Activated T-helper 1 cell treated with anti-CD3 and anti-CD28 coated beads, Interleukin-2, amount 50 U/mL, for 16 hours (primary cell): Measurements from ENCODE around the gene ITGA8.
"Not testable (repeated sequence)": the region's sequence is repeated elsewhere in the genome, so short reads cannot be mapped to it uniquely, and the experiment has no call there.

Experiments
- DNase-seq, 2 donors: peaks; one replicate each; pipeline ENCODE4 v3.0.0-alpha.2; 2020; ENCODE audit warnings: low read depth in 1 of 2, low spot score in 1 of 2

ITGA8 gene

DNA sequence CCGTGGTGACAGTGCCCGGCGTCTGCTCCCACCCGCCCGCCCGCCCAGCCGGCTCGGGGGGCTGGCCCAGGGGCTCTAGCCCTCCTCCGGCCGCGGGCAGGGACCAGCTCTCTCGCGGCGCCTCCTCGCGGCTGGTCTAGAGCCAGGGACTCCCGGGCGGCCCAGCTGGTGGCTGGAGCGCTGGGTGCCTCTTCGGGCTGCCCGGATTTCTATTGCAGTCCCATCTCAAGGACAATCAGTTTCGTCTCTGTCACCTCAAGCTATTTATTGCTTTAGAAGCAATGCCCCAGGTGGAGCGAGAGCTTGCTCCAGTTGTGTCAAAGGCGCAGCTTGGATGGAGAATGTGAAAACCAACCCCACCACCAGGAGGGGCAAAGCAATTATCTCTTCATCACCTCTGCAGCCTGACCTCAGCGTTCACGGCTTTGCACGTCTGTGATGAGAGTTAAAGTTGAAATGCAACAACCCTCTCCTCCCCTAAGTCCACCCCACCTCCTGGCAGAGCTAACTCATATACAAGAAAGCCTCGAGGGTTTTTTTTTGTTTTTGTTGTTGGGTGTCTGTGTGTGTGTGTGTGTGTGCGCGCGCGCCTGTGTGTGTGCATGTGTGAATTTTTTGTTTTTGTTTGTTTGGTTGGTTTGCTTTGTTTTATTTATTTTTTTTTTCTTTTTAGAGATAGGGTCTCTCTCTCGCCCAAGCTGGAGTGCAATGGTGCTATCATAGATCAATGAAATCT lies at the start of gene ITGA8:
Gene ITGA8 (minus strand): TSS at position 24 of the 736 bp plus-strand sequence. CDS start 151 bp downstream, outside the sequence.
- no peak for DNase-seq

DNA sequence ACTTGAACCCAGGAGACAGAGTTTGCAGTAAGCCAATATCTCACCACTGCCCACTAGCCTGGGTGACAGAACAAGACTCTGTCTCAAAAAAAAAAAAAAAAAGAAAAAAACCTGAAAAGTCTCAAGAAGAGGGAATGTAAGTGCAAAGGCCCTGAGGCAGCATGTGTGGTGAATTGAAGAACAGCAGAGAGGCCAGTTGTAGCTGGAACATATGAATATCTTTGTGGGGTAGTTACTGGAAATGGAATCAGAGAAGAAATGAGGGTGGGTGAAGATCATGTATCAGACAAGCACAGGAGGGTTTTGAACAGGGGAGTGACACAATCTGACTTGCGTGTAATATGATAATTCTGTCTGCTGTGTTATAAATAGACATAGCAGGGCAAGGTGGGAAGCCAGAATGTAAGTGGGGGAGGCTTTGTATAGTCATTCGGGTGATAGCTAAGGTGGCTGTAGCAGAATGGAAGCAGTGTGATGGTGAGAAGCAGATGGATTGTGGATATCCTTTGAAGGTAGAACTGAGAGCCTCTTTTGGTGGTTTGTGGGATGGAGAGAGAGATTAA lies 45.3 kb upstream of the ITGA8 start:
- no peak for DNase-seq

- DNase-seq, result no peak
Measured at GRCh38 chr10:15763006-15763405, 43.3 kb upstream of the ITGA8 start.

DNA sequence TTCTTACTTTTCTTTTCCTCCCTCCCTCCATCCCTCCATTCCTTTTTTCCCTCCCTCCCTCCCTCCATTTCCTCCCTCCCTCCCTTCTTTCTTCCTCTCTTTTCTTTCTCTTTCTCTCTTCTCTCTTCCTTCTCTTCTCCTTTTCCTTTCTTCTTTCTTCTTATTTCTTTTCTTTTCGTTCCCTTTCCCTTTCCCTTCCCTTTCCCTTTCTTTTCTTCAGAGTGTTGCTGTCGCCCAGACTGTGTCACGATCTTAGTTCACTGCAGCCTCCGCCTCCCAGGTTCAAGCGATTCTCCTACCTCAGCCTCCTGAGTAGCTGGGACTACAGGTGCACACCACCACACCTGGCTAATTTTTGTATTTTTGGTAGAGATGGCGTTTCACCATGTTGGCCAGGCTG lies 42.5 kb upstream of the ITGA8 start:
- not testable (repeated sequence) for DNase-seq

- DNase-seq, result not testable (repeated sequence)
Measured at GRCh38 chr10:15761224-15761623, 41.5 kb upstream of the ITGA8 start.

DNA sequence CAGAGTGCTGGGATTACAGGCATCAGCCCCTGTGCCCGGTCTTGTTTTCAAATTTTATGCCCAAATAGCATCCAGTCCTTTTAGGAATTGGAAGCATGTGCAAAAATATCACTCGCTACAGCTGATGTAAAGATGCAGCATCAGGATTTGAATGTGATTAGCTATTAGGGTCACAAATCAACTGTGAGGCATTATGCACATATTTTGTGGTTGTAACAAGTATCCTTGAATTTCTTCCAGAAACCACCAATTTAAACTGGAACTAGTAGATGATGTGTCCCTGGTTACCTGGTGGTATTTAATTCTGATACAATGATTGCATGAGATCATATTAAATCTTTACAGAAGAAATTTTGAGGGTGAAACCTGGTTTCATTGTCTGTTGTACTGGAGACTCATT lies 41.0 kb upstream of the ITGA8 start:
- DNase-seq, result no peak

- no peak for DNase-seq
Measured at GRCh38 chr10:15759265-15759664, 39.5 kb upstream of the ITGA8 start.

GRCh38 chr10:15758618-15759017 lies 38.9 kb upstream of the ITGA8 start:
- DNase-seq, result no peak

DNA sequence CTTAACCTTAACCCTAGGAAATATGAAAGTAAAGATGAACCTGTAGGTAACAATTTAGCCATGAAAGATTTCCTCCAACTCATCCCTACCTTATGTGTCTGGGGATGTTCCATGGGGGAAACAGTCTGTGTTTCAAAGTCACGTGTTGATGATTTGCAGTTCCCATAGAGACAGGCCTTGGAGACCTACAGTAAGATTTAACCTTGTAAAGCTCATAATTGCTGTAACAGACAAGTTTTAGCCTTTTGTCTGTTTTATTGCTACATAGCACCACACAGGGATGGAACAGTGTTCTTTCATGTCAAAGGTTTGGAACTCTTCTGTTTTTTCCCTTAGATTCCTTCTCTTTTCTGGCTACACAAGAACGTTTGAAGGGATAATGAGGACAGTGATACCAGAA lies 35.2 kb upstream of the ITGA8 start:
- no peak for DNase-seq

- no peak for DNase-seq
Measured at GRCh38 chr10:15751046-15751445, 31.3 kb upstream of the ITGA8 start.

DNA sequence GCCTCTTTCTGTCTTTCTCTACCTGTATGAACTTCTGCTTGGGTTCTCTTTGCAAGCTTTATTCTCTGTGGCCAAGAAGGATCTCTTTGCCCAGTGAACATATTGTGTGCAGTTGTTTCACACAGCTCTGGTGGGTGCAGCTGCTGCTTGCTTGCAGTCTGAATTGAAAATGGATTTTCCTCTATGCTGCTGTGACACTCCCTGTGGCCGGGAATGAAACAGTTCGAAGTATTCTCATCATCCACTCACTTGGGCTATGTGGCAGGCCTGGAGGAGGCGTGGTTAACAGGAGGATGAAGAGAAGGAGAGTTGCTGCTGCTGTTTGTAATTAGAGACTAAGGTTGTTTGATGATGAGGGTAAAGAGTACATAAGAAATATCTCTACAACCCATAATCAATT lies 28.4 kb upstream of the ITGA8 start:
- DNase-seq, result no peak

DNA sequence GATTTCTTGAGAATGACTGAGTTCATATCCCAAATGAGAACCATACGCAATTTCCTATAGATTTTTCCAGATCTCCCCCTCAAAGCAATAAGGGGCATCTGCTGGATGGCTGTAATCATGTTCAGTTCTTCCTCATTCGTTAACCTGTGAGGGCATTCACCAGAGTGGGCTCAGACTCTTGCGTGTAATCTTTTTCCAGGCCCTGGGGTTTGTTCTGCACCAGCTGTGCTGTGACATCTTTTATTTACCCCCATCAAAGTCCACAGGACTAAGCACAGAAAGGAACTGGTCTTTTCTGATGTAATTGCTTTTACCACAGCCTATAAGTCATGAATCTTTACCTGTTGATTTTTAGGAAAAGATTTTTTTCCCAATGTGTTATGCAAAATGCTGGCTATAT lies 27.9 kb upstream of the ITGA8 start:
- DNase-seq, result no peak

DNA sequence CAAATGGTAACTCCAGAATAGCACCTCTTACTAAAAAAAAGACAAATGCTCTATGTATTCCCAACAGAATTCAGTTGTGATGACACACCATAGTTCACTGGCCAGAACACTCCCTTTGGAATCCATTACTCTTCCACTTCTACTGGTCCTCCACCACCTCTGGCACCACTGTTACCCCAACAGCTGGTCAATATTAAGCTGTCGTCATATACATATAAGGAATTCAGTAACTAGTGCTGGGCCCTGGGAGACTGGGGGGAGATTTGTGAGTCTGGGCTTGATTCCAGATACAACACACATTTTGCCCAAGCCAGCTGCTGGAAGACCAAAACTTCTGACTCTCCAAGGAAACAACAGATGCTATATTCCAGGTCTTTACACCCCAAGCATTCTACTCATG lies 26.0 kb upstream of the ITGA8 start:
- no peak for DNase-seq

- no peak for DNase-seq
Measured at GRCh38 chr10:15744217-15744865, 24.6 kb upstream of the ITGA8 start.

DNA sequence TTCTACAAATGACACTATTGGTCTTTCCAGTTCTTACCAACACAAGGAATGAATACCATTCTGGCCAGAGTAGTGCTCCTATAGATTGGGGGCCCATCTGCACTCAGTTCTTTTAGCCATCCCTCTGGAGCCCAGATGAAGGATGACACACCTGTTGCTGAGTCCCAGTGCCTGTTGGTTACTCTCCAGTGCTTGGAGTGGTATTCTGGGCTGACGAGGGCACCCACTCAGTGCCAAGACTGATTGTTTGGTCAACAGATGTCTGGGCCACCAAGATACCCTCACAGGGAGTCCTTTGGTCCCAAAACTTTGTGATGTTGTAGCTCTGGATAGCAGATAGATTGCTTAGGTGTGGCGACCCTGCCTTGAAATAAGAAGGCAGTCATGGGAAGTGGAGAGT lies 23.7 kb upstream of the ITGA8 start:
- no peak for DNase-seq

- DNase-seq, result no peak
Measured at GRCh38 chr10:15742836-15743235, 23.1 kb upstream of the ITGA8 start.

DNA sequence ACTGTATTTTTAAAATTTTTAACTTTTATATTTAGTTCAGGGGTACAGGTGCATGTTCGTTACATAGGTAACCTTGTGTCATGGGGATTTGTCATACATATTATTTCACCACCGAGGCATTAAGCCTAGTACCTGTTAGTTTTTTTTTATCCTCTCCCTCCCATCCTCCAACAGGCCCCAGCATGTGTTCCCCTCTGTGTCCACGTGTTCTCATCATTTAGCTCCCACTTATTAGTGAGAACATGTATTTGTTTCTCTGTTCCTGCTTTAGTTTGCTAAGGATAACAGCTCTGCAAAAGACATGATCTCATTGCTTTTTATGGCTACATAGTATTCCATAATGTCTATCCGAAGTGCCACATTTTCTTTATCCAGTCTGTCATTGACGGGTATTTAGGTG lies 22.4 kb upstream of the ITGA8 start:
- DNase-seq, result no peak

- DNase-seq, result no peak
Measured at GRCh38 chr10:15741581-15741980, 21.9 kb upstream of the ITGA8 start.

- no peak for DNase-seq
Measured at GRCh38 chr10:15740261-15740660, 20.5 kb upstream of the ITGA8 start.

DNA sequence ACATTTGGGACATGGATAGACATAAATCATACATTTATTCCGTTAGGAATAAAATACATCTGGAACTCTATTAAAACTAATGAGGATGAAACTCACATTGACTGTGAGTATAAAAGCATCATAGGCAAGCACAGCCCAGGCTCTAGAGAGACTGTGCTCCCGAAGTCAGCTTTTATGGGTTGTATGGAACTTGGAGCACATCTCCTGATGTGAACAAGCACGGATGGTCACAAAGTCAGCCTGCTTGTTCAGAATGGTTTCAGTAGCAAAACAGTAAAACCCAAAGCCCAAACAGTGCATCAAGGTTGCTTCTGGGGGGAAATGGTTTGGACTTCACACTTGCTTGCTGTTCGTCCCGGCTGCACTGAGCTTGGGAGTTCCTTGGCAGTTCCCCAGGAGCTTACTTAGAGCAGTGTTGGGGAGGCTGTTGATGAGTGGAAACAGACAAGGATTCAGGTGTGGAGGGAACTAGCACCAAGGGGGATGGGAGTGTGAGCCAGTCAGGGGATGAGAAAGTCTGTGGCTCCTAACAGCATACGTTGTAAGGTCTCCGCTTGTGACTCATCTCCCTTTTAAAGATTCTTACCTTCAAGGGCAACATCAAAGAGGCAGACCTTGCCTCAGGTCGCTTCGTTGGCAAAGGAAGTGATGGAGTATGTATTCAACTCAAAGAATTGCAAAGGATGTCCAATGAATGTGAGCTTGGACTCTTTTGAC lies 19.7 kb upstream of the ITGA8 start:
- no peak for DNase-seq

DNA sequence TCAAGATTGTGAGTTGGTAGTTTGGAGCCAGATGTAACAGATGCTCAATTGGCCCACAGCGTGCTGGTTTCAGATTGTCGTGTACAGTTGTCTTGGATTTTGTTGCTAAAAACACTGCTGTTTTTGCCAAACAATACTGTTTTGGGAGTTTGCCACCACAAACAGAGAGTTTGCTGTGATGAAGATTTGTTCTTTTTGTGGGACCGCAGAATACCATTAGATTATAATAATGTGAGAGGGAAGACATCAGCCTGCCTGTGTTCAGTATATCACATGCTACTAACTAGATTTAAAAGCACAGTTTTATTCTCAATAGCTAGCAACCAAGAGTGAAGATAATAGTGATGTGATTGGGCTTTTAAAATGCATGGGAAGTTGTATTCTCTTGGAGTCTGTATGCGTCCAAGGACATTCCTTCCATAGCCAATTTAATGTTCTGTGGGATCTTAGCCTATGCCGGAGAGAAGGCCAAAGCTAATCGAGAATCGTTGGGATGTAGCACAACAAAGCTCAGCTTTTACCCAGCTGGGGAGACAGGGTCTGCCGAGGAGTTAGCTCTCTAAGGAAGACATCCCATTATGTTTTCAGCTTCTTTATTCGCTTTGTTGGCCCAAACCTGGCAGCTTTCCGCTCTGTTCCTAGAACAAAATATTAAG lies 18.7 kb upstream of the ITGA8 start:
- no peak for DNase-seq
